IMR-90 (cell line): Measurements from ENCODE around the gene SVEP1. TPM values are rescaled to one million over a fixed set of nuclear protein-coding genes. Genes with fewer than 3 reads are reported as not detected.

Experiments used
- ATAC-seq: fragments of 200-7000 bp; cut with Tn5 transposase; 2 replicates; pipeline ENCODE4 v1.9.1; 2020; ENCODE audit warnings: low read depth, mild to moderate bottlenecking, moderate library complexity
- BruUV-seq: library from RNA; stranded (reverse); fragments of 400-500 nt; replicated peaks from 2 replicates; lab custom pipeline; 2021; lab: Mats Ljungman, UMichigan
- CTCF ChIA-PET: fragments of 300-600 bp; formaldehyde crosslinking; extraction: SDS; loops from one replicate; lab custom pipeline; 2021; ENCODE audit warnings: antibody characterized with exemption; lab: Yijun Ruan, JAX
- POLR2A ChIA-PET: fragments of 300-600 bp; sonication (Branson Sonifier 250); formaldehyde crosslinking; loops from one replicate; lab custom pipeline; 2022; ENCODE audit warnings: antibody characterized with exemption; ENCODE audit not compliant: unreplicated experiment; lab: Charles Lee
- DNase-seq: peaks from one replicate; pipeline ENCODE4 v3.0.0; 2013
- H2AFZ ChIP-seq: replicated peaks from 2 replicates; pipeline ENCODE3; 2013; ENCODE audit warnings: low read length, mild to moderate bottlenecking; ENCODE audit not compliant: poor library complexity
- H2AK5ac ChIP-seq: 2 replicates; pipeline ENCODE4 v1.6.1; 2013; ENCODE audit warnings: low read depth, low read length, inconsistent platforms
- H2AK9ac ChIP-seq: replicated peaks from 2 replicates; pipeline ENCODE3; 2013; ENCODE audit warnings: mild to moderate bottlenecking, low read depth, low read length, moderate library complexity; ENCODE audit not compliant: poor library complexity
- H2BK120ac ChIP-seq: 2 replicates; pipeline ENCODE4 v1.6.1; 2013; ENCODE audit warnings: low read depth, low read length, inconsistent platforms
- H2BK15ac ChIP-seq: 3 replicates; pipeline ENCODE4 v1.6.1; 2013; ENCODE audit warnings: low read depth, low read length, inconsistent platforms
- H2BK20ac ChIP-seq: 2 replicates; pipeline ENCODE4 v1.6.1; 2013; ENCODE audit warnings: low read depth, mild to moderate bottlenecking, inconsistent platforms, low read length, moderate library complexity
- H2BK5ac ChIP-seq: 2 replicates; pipeline ENCODE4 v1.6.1; 2013; ENCODE audit warnings: mild to moderate bottlenecking, low read depth, low read length, inconsistent platforms; ENCODE audit not compliant: poor library complexity, severe bottlenecking
- H3K14ac ChIP-seq: replicated peaks from 2 replicates; pipeline ENCODE4 v1.6.1; 2013; ENCODE audit warnings: low read depth, low read length, inconsistent platforms
- H3K18ac ChIP-seq: 2 replicates; pipeline ENCODE4 v1.6.1; 2013; ENCODE audit warnings: low read depth, low read length, control low read depth
- H3K23ac ChIP-seq: 2 replicates; pipeline ENCODE4 v1.6.1; 2013; ENCODE audit warnings: low read depth, low read length, inconsistent platforms
- H3K27ac ChIP-seq: 2 replicates; pipeline ENCODE4 v1.5.1; 2013; ENCODE audit warnings: mild to moderate bottlenecking, control low read depth, low read length; ENCODE audit not compliant: insufficient read depth
- H3K27me3 ChIP-seq: 2 replicates; pipeline ENCODE4 v1.6.1; 2013; ENCODE audit warnings: low read length; ENCODE audit not compliant: control insufficient read depth, insufficient read depth
- H3K36me3 ChIP-seq: 2 replicates; pipeline ENCODE4 v1.6.1; 2013; ENCODE audit warnings: low read length, mixed read lengths; ENCODE audit not compliant: control insufficient read depth, insufficient read depth
- H3K4ac ChIP-seq: 2 replicates; pipeline ENCODE4 v1.6.1; 2013; ENCODE audit warnings: low read depth, low read length, inconsistent platforms
- H3K4me1 ChIP-seq: 2 replicates; pipeline ENCODE4 v1.6.1; 2013; ENCODE audit warnings: low read length, mixed read lengths; ENCODE audit not compliant: control insufficient read depth, insufficient read depth
- H3K4me2 ChIP-seq: 2 replicates; pipeline ENCODE4 v1.6.1; 2013; ENCODE audit warnings: low read depth, mild to moderate bottlenecking, control low read depth, low read length, moderate library complexity
- H3K4me3 ChIP-seq: 2 replicates; pipeline ENCODE4 v1.5.1; 2013; ENCODE audit warnings: low read depth, mild to moderate bottlenecking, control low read depth, low read length, moderate library complexity; ENCODE audit not compliant: insufficient read depth
- H3K56ac ChIP-seq: 2 replicates; pipeline ENCODE4 v1.6.1; 2013; ENCODE audit warnings: low read length, inconsistent platforms; ENCODE audit not compliant: insufficient read depth; ENCODE audit errors: extremely low read depth
- H3K79me1 ChIP-seq, 2 experiments: 2 replicates each; pipeline ENCODE4 v1.6.1; 2013; ENCODE audit warnings: low read length in 2 of 2, inconsistent platforms in 1 of 2, low read depth in 1 of 2
- H3K9ac ChIP-seq: 2 replicates; pipeline ENCODE4 v1.6.1; 2013; ENCODE audit warnings: low read depth, low read length, control low read depth
- H3K9me1 ChIP-seq: 2 replicates; pipeline ENCODE4 v1.6.1; 2013; ENCODE audit warnings: low read length, inconsistent platforms; ENCODE audit not compliant: insufficient read depth
- H3K9me3 ChIP-seq: 2 replicates; pipeline ENCODE4 v1.6.1; 2013; ENCODE audit warnings: low read length; ENCODE audit not compliant: control insufficient read depth, insufficient read depth
- H4K20me1 ChIP-seq: 2 replicates; pipeline ENCODE4 v1.6.1; 2013; ENCODE audit warnings: low read length, inconsistent platforms; ENCODE audit not compliant: insufficient read depth
- H4K5ac ChIP-seq: 2 replicates; pipeline ENCODE4 v1.6.1; 2013; ENCODE audit warnings: mild to moderate bottlenecking, low read depth, low read length, control low read depth
- H4K8ac ChIP-seq, 2 experiments: 2 replicates each; pipeline ENCODE4 v1.6.1; 2013; ENCODE audit warnings: low read depth in 2 of 2, low read length in 2 of 2, control low read depth in 1 of 2, inconsistent platforms in 1 of 2
- H4K91ac ChIP-seq: 2 replicates; pipeline ENCODE4 v1.6.1; 2013; ENCODE audit warnings: low read depth, low read length, inconsistent platforms; ENCODE audit not compliant: insufficient read depth
- BHLHE40 ChIP-seq: fragments of 150-350 bp; IDR thresholded peaks from 2 replicates; pipeline ENCODE4 v1.6.1; 2016; ENCODE audit warnings: mild to moderate bottlenecking, low read depth, low read length
- CEBPB ChIP-seq: IDR thresholded peaks from 2 replicates; pipeline ENCODE4 v1.6.1; 2012; ENCODE audit warnings: low read depth, low read length, improper control_type of control experiment
- FOS ChIP-seq: fragments of 150-350 bp; IDR thresholded peaks from 2 replicates; pipeline ENCODE4 v1.6.1; 2016; ENCODE audit warnings: low read depth, low read length
- MAFK ChIP-seq: IDR thresholded peaks from 2 replicates; pipeline ENCODE4 v1.6.1; 2012; ENCODE audit warnings: low read depth, low read length, improper control_type of control experiment
- MAZ ChIP-seq: IDR thresholded peaks from 2 replicates; pipeline ENCODE4 v1.6.1; 2012; ENCODE audit warnings: low read depth, mild to moderate bottlenecking, low read length, improper control_type of control experiment, moderate library complexity, borderline replicate concordance
- MXI1 ChIP-seq: IDR thresholded peaks from 2 replicates; pipeline ENCODE4 v1.6.1; 2012; ENCODE audit warnings: low read depth, mild to moderate bottlenecking, low read length, moderate library complexity, borderline replicate concordance
- NFE2L2 ChIP-seq: fragments of 150-350 bp; IDR thresholded peaks from 2 replicates; pipeline ENCODE4 v1.6.1; 2016; ENCODE audit warnings: low read depth, mild to moderate bottlenecking, low read length
- POLR2A ChIP-seq: IDR thresholded peaks from 2 replicates; pipeline ENCODE4 v1.6.1; 2012; ENCODE audit warnings: mild to moderate bottlenecking, low read depth, low read length
- RCOR1 ChIP-seq: IDR thresholded peaks from 2 replicates; pipeline ENCODE4 v1.6.1; 2012; ENCODE audit warnings: mild to moderate bottlenecking, low read length, improper control_type of control experiment; ENCODE audit not compliant: insufficient replicate concordance
- SMC3 ChIP-seq: fragments of 150-350 bp; IDR thresholded peaks from 2 replicates; pipeline ENCODE4 v1.6.1; 2016; ENCODE audit warnings: low read depth, mild to moderate bottlenecking, antibody characterized with exemption, low read length, moderate library complexity
- WGBS, 2 experiments: methylation state at CpG; one replicate each; pipeline versions ENCODE4 v1.1.5 to v1.1.7; 2013; ENCODE audit warnings: missing lambda C conversion rate in 2 of 2; ENCODE audit not compliant: insufficient read length in 1 of 2; ENCODE audit errors: extremely low coverage in 2 of 2; 5-methylcytosine and 5-hydroxymethylcytosine counted together
- dilution Hi-C: fragments of 300-500 bp; cut with HindIII; formaldehyde crosslinking; loops from one replicate; pipeline ENCODE4 v1.14.3; 2018; ENCODE audit warnings: low sequenced_read_pairs; ENCODE audit not compliant: unreplicated experiment
- in situ Hi-C: fragments of 300-500 bp; cut with MboI; formaldehyde crosslinking; loops from 3 replicates; pipeline ENCODE4 v1.14.3; 2019; ENCODE audit warnings: low sequenced_read_pairs, inconsistent platforms, mixed read lengths
- intact Hi-C: fragments of 100-400 bp; cut with micrococcal nuclease; formaldehyde crosslinking; loops from 2 replicates; pipeline ENCODE4 v1.10.0; 2022
- polyA plus RNA-seq, 3 experiments: library from polyadenylated mRNA; depleted of rRNA; stranded (reverse); fragments of >200 nt; gene quantifications; 2 replicates each; pipeline ENCODE4 v1.2.3, GENCODE V29; 2012; ENCODE audit warnings: low replicate concordance in 1 of 3
- total RNA-seq: library from RNA; depleted of rRNA; stranded (reverse); fragments of >200 nt; gene quantifications from 2 replicates; pipeline ENCODE4 v1.2.3, GENCODE V29; 2012
- TF ChIP-seq, protein P1 (sequence below): fragments of 150-350 bp; IDR thresholded peaks from 2 replicates; pipeline ENCODE4 v1.6.1; 2016; ENCODE audit warnings: low read depth, mild to moderate bottlenecking, low read length, moderate library complexity, borderline replicate concordance

The SVEP1 gene
- total and polyA plus RNA-seq, 2 of the 4 experiments (the other 2 are of a cell fraction), result 4.8 to 16.7 TPM

DNA sequence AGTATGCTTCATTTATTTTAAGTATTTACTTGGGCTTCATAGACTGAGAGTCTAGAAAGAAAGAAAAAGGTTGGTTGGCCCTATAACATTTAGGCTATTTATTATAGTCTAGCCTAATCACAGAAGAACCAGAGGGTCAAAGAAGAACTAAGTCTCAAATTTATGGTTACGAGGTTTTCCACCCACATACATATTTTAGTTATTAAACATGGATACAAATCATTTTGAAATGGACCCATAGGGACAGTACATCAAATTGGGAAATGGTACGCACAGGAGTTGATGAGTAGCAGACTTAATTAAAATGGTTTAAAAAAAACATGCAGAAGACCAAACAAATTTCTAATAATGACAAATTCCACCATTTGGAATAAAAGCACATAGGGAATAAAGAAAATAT, 17.7 kb downstream of the SVEP1 start:
- Histone ChIP-seq H4K91ac (no peak overlapping the region), H2BK15ac (no peak overlapping the region), H3K4me2 (no peak overlapping the region), H3K4ac (no peak overlapping the region), H3K9ac (no peak overlapping the region), H2BK120ac (no peak overlapping the region), H2AK5ac (no peak overlapping the region), H3K23ac (no peak overlapping the region), H3K36me3 (peaks cover 13% of the 10 kb centered on the region), H3K27ac (no peak overlapping the region), H4K20me1 (no peaks in the 10 kb centered on the region), H3K9me1 (no peaks in the 10 kb centered on the region), H2BK5ac (no peak overlapping the region), H3K56ac (no peak overlapping the region), H2AK9ac (no peak overlapping the region), H4K8ac (no peak overlapping the region), H3K27me3 (no peaks in the 10 kb centered on the region), H3K14ac (no peak overlapping the region), H3K4me1 (no peaks in the 10 kb centered on the region), H3K9me3 (no peaks in the 10 kb centered on the region), H4K5ac (no peak overlapping the region), H3K18ac (no peak overlapping the region), H3K79me1 (no peaks in the 10 kb centered on the region), H2AFZ (no peak overlapping the region), H3K4me3 (no peak overlapping the region), H2BK20ac (no peak overlapping the region)
- in situ Hi-C loops (no loop called here), dilution Hi-C loops (no loop called here), intact Hi-C loops (no loop called here)
- TF ChIP-seq MAFK (no peak), BHLHE40 (no peak), POLR2A (no peak), SMC3 (no peak), FOS (no peak), MXI1 (no peak), RCOR1 (no peak), NFE2L2 (no peak), MAZ (no peak), CEBPB (no peak)
- TF ChIP-seq, protein P1, sequence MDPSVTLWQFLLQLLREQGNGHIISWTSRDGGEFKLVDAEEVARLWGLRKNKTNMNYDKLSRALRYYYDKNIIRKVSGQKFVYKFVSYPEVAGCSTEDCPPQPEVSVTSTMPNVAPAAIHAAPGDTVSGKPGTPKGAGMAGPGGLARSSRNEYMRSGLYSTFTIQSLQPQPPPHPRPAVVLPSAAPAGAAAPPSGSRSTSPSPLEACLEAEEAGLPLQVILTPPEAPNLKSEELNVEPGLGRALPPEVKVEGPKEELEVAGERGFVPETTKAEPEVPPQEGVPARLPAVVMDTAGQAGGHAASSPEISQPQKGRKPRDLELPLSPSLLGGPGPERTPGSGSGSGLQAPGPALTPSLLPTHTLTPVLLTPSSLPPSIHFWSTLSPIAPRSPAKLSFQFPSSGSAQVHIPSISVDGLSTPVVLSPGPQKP, result no peak
- ChIA-PET CTCF (no interaction called here), POLR2A (no interaction called here)
- no peak for DNase-seq
- WGBS, 2 experiments, result no CpG with 5 or more reads among the region's 2 CpGs
- BruUV-seq, result no TSS peak
- ATAC-seq, result no peak
